HS-27A (cell line): Measurements from ENCODE around the gene PREX1.
A peak's percentile ranks its signal among the peaks of the same experiment; 100 is the strongest.
"Not testable (repeated sequence)": the region's sequence is repeated elsewhere in the genome, so short reads cannot be mapped to it uniquely, and the experiment has no call there.

ENCODE experiments used
- DNase-seq: peaks from one replicate; pipeline ENCODE4 v3.0.0-alpha.2; 2012; ENCODE audit warnings: low read depth, missing footprints

PREX1 gene

DNA sequence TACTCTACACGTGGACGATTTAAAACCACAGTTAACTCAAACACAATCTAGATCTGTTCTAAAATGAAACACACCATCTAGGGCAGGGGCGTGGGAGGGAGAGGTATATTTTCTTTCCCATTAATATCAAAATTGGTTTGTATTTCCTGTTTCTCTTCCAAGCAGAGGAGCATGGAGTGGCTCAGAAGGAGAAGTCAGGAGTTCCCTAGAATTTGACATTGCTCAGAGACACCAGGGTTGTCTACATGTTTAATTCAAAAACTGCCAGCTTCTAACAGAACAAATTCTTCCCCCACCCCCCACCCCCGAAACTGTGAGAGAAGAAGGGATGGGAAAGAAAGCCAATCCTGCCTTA, 2.3 kb downstream of the PREX1 start:
- DNase-seq, result no peak

DNA sequence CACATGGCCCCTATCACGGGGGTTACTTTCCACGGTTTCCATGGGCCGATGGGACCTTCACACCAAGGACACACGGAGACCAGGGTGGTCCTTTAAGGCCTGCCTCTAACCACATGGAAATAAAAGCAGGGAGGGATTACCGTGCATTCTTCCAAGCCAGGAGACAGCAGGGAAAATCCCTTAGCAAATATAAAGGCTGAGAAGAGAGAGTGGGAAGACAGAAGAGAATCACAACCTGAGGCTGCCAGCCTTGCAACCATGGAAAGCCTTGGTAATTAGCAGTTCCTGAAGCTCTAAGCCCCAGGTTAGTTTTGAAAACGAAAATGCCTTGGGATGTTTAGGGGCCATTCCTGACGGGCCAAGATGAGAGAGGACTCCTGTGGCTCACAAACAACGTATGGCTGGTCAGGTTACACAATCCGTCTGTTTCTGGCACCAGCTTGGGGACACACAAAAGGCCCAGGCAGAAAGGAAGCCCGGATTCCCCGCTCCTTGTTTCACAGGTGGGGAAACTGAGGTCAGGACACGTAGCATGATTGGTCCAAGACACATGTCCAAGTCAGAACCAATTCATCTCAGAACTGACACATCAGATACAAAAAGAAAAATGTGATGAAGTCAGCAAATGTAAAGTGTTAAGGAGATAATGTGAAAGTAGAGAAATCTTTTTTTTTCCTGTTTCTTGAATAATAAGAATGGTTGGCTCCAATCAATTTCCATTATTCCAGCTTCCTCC, 2.8 kb downstream of the PREX1 start:
- DNase-seq, result no peak

DNA sequence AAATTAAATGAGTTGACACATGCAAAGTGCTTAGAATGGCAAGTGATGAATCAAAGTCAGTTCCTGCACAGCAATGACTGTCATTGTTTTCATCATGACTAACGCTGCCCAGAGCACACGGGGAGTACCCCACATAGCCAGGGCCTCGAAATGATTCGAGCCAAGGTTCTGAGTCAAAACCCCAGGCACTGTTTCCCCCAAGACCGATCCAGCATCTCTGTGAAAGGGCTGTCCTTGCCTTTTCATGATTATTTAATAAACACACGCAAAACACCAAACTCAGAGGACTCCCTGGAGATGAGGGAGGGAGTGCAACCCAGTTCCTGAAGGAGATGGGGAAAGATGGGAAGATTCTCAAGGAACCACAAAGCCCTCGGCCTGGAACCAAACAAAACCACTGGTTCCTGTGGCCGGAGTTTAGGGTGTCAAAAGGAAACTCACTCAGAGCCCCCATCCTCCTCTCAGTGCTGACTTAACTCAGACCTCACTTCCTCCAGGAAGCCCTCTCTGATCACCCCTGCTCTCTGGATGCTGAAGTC, 3.8 kb downstream of the PREX1 start:
- DNase-seq, result peak; percentile 74

DNA sequence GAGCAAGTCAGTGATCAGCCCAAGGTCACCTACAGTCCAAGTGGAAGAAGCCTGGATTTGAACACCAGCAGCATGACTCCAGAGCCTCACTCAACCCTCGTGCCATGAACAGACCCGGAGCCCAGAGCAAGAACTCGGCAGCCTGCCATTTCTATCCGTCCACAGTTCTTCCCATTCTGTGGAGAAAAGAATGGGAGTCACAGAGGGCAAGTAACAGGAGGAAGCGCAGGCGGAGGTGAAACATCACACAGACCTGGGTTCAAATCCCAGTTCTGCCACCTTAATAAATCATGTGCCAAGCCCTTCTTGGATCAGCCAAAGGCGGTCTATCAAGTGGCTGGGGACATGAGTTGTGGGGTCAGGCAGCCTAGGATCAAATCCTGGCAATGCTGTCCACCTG, 4.3 kb downstream of the PREX1 start:
- DNase-seq, result no peak

DNA sequence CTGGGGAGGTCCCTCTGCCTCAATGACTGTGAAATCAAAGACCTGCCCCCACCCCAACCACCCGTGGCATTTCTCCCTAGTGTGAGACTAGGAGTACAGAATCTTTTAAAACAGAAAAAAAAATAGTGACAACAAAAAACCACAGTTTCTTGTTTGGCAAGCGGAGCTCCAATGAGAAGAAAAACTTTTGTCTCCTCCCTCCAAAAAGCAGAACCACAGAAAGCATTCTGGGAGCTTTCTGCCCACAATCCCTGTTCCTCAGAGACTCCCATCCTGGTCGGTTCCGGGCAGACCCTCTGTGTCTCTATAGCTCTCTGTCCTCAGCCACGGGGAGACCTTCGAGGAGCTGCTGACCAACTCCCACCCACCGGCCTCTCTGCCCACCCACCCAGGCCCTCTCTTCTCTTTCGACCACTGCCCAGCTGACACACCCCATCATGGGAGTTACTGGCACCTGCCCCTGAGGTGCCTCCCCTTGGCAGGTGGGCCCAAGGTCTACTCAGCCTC, 4.9 kb downstream of the PREX1 start:
- no peak for DNase-seq

DNA sequence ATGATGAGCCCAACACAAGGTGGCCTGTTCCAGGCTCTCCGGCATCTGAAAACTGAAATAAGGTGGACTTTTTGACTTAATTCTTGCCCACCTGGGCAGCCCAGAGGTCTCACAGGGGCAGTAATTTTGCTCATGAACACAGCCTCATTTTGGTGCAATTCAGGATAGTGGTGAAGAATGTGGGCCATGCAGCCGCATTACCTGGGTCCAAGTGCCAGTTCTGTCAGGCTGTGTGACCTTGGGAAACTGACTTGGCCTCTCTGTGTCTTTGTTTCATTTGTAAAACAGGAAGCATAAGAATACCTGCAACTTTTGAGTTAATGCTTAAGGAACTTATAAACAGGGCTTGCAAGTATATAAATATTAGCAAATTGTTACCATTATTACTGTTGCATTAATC, 5.6 kb downstream of the PREX1 start:
- DNase-seq, result no peak

DNA sequence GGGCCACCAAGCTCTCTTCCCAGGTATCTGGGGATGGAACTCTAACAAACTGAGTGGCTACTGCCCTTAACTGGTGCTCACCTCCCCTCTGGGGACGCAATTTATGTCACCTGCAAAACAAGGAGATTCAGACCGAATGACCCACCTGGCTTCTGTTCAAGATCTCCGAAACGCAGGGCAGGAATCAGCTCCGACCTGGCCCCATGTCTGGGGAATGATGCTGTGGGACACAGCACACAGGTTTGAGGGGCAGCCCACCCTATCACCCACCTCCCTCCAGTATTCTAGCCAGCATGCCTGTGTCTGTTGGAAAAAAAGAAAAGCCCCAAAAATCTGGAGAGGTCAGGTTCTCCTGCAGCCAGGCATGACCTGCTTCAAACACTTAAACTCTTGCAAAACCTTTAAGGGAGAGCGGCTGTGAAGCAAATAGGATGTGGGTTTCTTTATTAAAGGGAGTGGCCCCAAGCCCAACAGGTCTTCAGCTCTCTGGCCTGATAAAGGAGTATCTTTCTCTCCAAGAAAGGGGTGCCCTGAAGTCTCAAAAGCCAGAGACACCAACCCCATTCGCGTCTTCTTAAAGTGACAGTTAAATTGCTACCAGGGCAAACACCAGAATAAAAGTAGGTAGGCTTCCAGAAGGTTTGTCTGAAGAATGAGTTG, 6.4 kb downstream of the PREX1 start:
- no peak for DNase-seq

DNA sequence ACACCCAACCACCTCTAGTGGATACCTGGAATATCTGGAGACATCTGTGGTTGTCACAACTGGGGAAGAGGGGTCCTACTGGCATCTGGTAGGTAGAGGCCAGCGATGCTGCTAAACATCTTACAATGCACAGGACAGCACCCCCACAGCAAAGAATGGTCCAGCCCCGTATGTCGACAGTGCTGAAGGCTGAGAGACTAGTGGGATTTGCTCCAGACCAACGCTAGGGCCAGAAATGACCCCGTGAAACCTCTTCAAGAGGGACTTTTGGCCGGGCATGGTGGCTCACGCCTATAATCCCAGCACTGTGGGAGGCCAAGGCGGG, 7.2 kb downstream of the PREX1 start:
- DNase-seq, result no peak

DNA sequence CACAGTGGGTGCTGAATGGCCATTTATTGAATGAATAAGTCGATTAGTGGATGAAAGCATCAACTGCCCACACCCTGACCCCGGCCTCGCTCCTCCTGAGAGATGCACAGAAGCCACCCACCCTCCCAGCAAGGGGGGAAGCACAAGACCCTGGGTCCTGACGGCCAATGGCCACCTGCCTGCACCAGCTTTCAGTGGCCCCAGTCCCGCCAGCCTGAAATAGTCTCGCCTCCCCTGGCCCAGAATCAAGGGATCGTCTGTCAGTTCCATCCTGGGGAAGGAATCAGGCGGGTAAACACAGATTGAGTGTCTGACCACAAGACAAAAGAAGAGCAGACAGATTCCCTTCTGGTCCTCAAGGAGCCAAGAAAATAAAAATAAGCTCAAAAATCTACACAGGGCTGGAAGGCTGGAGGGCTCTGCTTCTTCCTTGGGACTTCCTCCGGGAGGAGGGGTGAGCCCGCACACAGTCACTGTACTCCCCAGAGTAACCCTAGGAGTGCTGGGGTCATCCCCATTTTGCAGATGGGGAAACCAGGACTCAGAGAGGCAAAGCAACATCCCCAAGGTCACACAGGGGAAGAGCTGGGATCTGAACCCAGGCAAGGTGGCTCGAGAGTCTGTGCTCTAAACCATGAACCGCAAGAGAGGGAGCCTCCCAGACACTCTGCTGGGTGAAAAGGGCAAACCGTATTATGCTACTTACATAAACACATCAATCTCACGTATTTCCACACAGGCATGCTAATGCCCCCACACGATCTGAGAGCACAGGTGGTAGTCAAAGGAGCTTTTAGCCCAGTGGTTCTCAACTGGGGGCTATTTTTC, 7.8 kb downstream of the PREX1 start:
- no peak for DNase-seq

DNA sequence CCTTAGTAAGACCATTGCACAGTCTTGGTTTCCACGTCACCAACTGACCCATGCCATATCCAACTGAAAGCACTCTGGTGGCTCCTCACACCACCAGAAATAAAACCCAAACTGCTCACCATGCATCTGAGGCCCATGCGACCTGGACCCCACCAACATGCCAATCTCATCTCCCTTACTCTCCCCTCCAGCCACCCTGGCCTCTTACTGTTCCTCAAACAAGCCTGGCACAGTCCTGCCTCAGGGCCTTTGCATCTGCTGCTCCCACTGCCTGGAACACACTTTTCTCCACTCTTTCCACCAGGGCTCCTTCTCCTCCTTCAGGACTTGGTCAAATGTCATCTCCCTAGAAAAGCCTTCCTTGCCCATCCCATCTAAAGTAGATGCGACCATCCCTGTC, 8.7 kb downstream of the PREX1 start:
- DNase-seq, result no peak

DNA sequence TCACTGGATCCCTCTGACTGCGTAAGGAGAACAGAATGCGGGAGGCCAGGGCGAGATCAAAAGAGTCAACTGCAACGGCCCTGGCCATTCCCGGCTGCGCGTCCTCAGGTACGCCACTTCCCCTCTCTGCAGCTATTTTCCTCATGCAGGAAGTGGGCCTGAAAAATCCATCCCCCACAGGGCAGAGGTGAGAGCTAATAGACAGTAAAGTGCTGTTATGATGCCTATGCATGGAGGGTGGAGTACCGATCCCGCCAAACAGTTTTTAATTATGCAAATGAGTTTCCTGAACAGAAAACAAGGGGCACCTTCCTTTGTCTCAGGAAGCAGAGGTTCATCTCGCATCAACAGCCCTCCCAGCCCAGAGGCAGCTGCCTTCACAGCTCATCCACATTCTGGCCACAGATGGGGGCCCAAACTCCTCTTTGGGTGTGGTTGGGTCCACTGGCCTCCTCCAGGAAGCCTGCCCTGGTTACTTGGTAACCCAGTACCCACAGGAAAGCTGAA, 9.3 kb downstream of the PREX1 start:
- DNase-seq, result no peak

DNA sequence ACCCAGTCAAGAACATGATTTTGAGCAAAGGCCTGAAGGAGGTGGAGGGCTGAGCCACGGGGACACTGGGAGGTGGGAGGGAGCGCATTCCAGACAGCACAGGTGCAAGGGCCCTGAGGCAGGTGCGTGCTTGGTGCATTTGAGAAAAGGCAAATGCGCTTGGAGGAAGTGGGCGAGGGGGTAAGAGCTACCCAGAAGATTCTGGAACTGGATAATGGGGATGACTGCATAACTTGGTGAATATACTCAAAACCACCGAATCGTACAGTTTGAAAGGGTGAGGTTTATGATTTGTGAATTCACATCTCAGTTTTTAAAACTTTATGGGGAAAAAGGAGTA, 9.8 kb downstream of the PREX1 start:
- no peak for DNase-seq

DNA sequence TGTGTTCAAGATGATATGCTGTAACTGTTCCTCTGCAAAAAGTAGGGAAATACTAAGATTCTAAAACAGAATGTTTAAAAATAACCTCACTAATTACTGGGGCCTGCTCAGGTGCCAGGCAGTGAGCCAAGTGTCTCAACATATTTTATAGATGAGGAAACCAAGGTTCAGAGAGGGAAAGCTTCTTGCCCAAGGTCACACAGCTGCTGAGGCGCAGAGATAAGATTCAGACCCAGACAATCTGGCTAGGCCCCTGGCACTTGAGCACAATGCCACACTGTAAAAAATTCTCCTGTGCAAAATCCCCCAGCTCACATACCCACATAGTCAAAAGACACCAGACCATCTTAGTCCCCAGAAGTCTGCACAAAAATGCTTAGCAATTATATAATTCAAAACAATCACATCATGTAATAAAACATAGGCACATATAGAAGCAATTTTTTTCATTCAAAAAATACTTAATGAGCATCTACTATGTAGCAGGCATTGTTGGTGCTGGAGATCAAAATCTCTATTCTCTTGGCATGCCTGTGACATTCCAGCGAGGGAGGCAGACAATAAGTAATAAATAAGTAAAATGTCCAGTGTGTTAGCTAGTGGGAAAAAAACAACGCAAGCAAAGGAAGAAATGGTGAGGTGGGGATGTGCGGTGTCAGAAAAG, 10.3 kb downstream of the PREX1 start:
- DNase-seq, result no peak

DNA sequence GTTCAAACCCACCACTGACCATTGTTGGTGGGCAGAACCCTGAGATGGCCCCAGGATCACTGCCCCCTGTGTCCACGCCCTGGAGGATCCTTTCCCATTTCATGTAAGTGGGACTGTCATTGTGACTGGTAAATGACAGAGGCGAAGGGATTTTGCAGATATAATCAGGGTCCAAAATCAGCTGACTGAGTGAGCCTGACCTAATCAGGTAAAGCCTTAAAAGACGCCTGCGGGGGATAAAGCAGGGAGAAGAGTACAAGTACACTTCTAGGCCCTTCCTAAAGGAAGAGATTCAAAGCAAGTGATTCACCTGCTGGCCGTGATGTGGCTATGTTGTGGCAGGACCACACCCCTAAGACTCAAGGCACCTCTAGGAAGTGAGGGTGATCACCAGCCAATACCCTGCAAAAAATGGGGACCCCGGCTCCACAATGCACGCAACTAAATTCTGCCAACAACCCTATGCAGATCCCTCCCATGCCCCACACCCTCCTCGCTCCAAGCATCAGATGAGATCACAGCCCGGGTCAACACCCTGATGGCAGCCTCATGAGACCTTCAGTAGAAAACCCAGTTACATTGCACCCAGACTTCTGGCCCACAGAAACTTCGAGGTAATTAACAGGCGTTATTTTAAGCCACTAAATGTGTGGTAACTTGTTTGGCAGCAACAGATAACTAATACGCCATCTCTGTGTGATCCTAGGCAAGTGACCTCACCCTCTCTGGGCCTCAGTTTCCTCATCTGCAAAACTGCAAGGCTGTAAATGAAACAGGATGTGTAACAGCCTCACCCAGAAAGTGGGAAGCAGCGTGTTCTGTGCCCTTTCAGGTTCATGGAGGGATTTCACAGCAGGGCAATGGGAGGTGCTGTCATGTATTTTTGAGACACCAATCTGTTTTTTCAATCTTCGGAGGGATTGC, 11.3 kb downstream of the PREX1 start:
- DNase-seq, result no peak

DNA sequence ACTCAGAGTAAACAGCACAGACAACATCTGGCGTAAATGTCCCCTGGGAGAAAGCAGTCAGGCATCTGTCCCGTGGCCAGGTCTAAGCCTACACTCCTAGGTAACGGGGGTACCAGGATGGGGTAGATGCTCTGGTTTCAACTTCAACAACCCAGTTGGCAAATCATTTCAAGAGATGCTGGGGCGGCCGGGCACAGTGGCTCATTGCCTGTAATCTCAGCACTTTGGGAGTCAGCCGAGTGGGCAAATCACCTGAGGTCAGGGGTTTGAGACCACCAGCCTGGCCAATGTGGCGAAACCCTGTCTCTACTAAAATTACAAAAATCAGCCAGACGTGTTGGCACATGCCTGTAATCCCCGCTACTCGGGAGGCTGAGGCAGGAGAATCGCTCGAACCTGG, 12.3 kb downstream of the PREX1 start:
- DNase-seq, result no peak

DNA sequence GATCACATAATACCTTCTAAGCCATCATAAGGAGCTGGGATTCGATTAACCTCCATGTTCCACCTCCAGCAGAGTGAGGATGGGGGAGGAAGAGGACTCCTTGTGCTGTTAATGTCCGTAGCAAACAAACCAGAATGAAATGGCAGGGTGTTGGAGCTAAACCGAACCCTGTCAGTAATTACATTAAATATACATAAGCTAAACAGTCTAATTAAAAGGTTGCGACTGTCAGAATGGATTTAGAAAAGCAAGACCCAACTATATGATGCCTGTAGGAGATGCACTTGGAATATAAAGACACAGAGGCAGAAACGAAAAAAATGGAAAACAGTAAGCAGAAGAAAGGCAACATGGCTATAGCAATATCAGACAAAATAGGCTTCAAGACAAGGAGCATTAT, 13.2 kb downstream of the PREX1 start:
- no peak for DNase-seq

DNA sequence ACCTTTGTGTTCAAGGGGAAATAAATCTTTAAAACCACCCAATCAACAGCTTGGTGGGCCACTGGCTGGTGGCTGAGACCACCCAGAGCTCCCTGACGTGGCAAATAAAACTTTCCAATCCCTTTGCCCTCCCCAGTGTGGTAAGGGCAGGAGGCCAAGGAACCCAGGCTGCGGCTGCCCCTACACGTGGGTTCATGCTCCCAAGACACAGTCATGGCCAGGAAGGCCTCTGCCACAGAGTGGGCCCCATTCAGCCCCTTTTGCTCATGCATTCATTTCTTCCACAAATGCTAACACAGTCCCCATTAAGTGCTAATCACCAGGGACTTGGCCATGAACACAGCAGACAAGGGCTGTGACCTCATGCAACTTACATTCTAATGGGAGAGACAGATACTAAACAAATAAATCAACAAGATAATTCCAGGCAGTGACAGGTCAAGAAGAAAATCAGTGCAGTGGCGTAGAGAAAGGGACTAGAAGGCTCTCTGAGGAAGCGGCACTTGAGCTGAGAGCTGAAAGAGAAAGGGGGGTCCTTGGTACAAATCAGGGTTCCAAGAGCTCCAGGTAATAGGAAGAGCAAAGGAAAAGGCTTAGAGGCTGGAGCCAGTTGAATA, 13.8 kb downstream of the PREX1 start:
- DNase-seq, result no peak

DNA sequence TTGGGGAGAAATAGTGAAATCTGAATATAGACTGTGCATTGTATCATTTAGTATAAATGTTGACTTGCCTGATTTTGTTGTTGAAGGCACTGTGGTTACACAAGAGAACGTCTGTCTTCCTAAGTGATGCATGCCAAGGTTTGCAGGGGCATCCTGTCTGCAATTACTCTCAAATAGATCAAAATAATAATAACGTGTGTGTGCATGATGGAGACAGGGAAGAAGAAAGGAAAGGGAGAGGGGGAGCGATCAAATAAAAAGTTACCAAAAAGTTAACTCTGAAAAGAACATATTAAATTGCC, 14.4 kb downstream of the PREX1 start:
- DNase-seq, result no peak

DNA sequence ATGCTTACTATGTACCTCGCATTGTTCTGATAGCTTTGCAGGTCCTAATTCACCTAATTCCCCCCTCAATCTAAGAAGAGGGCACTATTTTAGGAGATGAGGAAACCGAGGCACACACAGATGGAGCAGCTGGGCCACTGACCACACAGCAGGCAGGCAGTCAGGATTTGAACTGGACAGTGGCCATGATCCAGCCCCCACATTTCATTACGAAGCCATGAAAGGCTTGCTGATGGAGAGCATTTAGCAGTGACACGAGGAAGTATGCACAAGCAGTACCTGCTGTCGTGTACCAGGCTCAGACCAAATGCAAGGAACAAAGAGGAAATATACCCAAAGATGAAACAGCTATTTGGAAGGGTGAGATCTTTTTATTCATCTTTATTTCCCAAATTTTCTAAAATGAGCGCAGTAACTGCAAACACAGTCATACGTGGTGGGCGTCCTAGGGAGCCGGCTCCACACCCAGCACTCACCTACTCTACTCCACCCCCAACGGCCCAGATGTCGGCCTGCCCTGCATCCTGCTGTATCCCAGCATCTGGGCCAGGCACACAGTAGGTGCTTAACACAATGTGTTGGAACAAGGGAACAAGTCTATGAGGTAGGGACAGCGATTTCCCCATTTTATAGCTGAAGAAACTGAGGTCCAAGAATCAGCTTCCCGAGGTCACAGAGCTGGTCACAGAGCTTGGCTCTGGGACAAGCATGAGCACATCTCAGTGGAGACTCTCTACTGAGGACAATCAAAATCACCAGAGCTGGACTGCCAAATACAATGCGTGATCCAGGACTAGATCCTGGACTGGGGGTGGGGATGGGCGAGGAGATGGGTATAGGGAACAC, 15.0 kb downstream of the PREX1 start:
- no peak for DNase-seq

DNA sequence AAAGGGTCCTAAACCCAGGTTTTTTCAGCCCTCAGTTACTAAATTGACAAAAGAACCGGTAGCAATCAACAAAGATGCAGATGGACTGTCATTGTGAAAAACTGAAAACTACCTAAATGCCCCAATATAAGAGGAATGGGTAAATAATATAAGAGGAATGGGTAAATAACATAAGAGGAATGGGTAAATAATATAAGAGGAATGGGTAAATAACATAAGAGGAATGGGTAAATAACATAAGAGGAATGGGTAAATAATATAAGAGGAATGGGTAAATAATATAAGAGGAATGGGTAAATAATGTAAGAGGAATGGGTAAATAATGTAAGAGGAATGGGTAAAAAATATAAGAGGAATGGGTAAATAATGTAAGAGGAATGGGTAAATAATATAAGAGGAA, 15.7 kb downstream of the PREX1 start:
- DNase-seq, result not testable (repeated sequence)
